Measurements from ENCODE around the gene SLC12A7. TPM values are rescaled to one million over a fixed set of nuclear protein-coding genes. Genes with fewer than 3 reads are reported as not detected.

SLC12A7 gene
- total RNA-seq, 2 donors from 2014 or later = 27.6 to 138 TPM

- Histone ChIP-seq H3K27me3 (replicated peaks; ENCODE audit: insufficient read depth) (no peaks in the 10 kb centered on the region), H3K9me3 (no peaks in the 10 kb centered on the region), H3K4me1 (replicated peaks) (no peaks in the 10 kb centered on the region), H3K27ac (no peak overlapping the region), H3K4me3 (no peak overlapping the region), H3K36me3 (no peaks in the 10 kb centered on the region)
- no peak for TF ChIP-seq POLR2AphosphoS5 (IDR thresholded peaks at IDR 0.05)
- no peak for DNase-seq (ENCODE audit: low spot score)
- WGBS = 93% methylated on average over 36 of the region's 36 CpGs
- intact Hi-C loops (cut with DNase I) = no loop called here
These were observed 53.5 kb downstream of the SLC12A7 start for GRCh38 chr5:1058083-1058945.

- intact Hi-C loops (cut with DNase I) = no loop called here
- Histone ChIP-seq H3K4me1 (replicated peaks) (no peaks in the 10 kb centered on the region), H3K4me3 (no peak overlapping the region), H3K36me3 (no peaks in the 10 kb centered on the region), H3K27me3 (replicated peaks; ENCODE audit: insufficient read depth) (no peaks in the 10 kb centered on the region), H3K27ac (no peak overlapping the region), H3K9me3 (no peaks in the 10 kb centered on the region)
- DNase-seq (ENCODE audit: low spot score) = no peak
- 86% methylated on average over 36 of the region's 36 CpGs for WGBS
- TF ChIP-seq POLR2A (IDR thresholded peaks at IDR 0.05) = no peak
- TF ChIP-seq POLR2AphosphoS5 (IDR thresholded peaks at IDR 0.05) = no peak
- no peak for TF ChIP-seq CTCF (IDR thresholded peaks at IDR 0.05)
These were observed 54.3 kb downstream of the SLC12A7 start for GRCh38 chr5:1057485-1058082.

- DNase-seq (ENCODE audit: low spot score) = no peak
- WGBS = 89% methylated on average over 24 of the region's 27 CpGs
- Histone ChIP-seq H3K36me3 (no peaks in the 10 kb centered on the region), H3K27me3 (replicated peaks; ENCODE audit: insufficient read depth) (no peaks in the 10 kb centered on the region), H3K9me3 (no peaks in the 10 kb centered on the region), H3K4me1 (replicated peaks) (no peaks in the 10 kb centered on the region), H3K4me3 (no peak overlapping the region), H3K27ac (no peak overlapping the region)
- intact Hi-C loops (cut with DNase I) = no loop called here
- TF ChIP-seq CTCF (IDR thresholded peaks at IDR 0.05) = no peak
- TF ChIP-seq POLR2AphosphoS5 (IDR thresholded peaks at IDR 0.05) = no peak
- no peak for TF ChIP-seq POLR2A (IDR thresholded peaks at IDR 0.05)
These were observed 55.0 kb downstream of the SLC12A7 start for GRCh38 chr5:1056611-1057484.

GRCh38 chr5:1055896-1056610, 55.8 kb downstream of the SLC12A7 start:
- H3K27me3 ChIP-seq (replicated peaks; ENCODE audit: insufficient read depth) = no peaks in the 10 kb centered on the region
- no peaks in the 10 kb centered on the region for H3K36me3 ChIP-seq
- H3K9me3 ChIP-seq = no peaks in the 10 kb centered on the region
- 85% methylated on average over 39 of the region's 39 CpGs for WGBS
- no peak overlapping the region for H3K4me3 ChIP-seq
- no peak overlapping the region for H3K27ac ChIP-seq
- H3K4me1 ChIP-seq (replicated peaks) = no peaks in the 10 kb centered on the region
- no peak for DNase-seq (ENCODE audit: low spot score)
- intact Hi-C loops (cut with DNase I) = no loop called here
- TF ChIP-seq CTCF (IDR thresholded peaks at IDR 0.05) (no peak), POLR2AphosphoS5 (IDR thresholded peaks at IDR 0.05) (no peak), POLR2A (IDR thresholded peaks at IDR 0.05) (no peak)
